Loucy (cell line): ENCODE results near the gene PSMB2.

Source experiments
- H2AFZ ChIP-seq: fragments of 200-600 bp; sonication (generic); 2 replicates; pipeline ENCODE4 v1.6.0; 2016; ENCODE audit warnings: antibody characterized with exemption, mild to moderate bottlenecking, low read length, moderate library complexity
- H3F3A ChIP-seq: fragments of 200-600 bp; 2 replicates; pipeline ENCODE4 v1.6.0; 2016; ENCODE audit warnings: antibody characterized with exemption, low read depth, mild to moderate bottlenecking
- H3K27me3 ChIP-seq: fragments of 200-600 bp; sonication (generic); 2 replicates; pipeline ENCODE4 v1.6.1; 2014; ENCODE audit warnings: low read length, mild to moderate bottlenecking; ENCODE audit not compliant: insufficient read depth, poor library complexity, severe bottlenecking
- H3K36me3 ChIP-seq: fragments of 200-600 bp; sonication (generic); 2 replicates; pipeline ENCODE4 v1.6.1; 2016; ENCODE audit warnings: low read length; ENCODE audit not compliant: insufficient read depth
- H3K4me1 ChIP-seq: fragments of 200-600 bp; sonication (generic); 2 replicates; pipeline ENCODE4 v1.5.1; 2014; ENCODE audit warnings: low read length, mild to moderate bottlenecking; ENCODE audit not compliant: insufficient read depth, poor library complexity, severe bottlenecking
- H3K4me2 ChIP-seq: fragments of 200-600 bp; sonication (generic); 2 replicates; pipeline ENCODE4 v1.6.0; 2014; ENCODE audit warnings: antibody characterized with exemption, low read length, low read depth, mild to moderate bottlenecking; ENCODE audit not compliant: poor library complexity, severe bottlenecking
- H3K4me3 ChIP-seq: fragments of 200-600 bp; sonication (generic); 2 replicates; pipeline ENCODE4 v1.5.1; 2014; ENCODE audit warnings: low read length, mild to moderate bottlenecking, mixed read lengths; ENCODE audit not compliant: poor library complexity, severe bottlenecking
- H3K79me2 ChIP-seq: fragments of 200-600 bp; sonication (generic); 2 replicates; pipeline ENCODE4 v1.6.1; 2014; ENCODE audit warnings: low read length; ENCODE audit not compliant: insufficient read depth
- H3K9ac ChIP-seq: fragments of 200-600 bp; sonication (generic); 2 replicates; pipeline ENCODE4 v1.6.0; 2014; ENCODE audit warnings: mild to moderate bottlenecking, low read depth, low read length, moderate library complexity; ENCODE audit not compliant: poor library complexity, severe bottlenecking
- H3K9me2 ChIP-seq: fragments of 200-600 bp; sonication (generic); replicated peaks from 2 replicates; pipeline ENCODE4 v1.6.1; 2016; ENCODE audit warnings: low read depth, low read length, mixed read lengths
- H3K9me3 ChIP-seq: fragments of 200-600 bp; sonication (generic); 2 replicates; pipeline ENCODE4 v1.6.1; 2014; ENCODE audit warnings: mild to moderate bottlenecking, antibody characterized with exemption, low read length, low read depth; ENCODE audit not compliant: insufficient read depth
- H4K20me1 ChIP-seq: fragments of 200-600 bp; sonication (generic); 2 replicates; pipeline ENCODE4 v1.6.0; 2014; ENCODE audit warnings: antibody characterized with exemption, low read length, mild to moderate bottlenecking; ENCODE audit not compliant: insufficient read depth, poor library complexity, severe bottlenecking
- CTCF ChIP-seq: fragments of 200-600 bp; sonication (generic); conservative IDR thresholded peaks from 2 replicates; pipeline ENCODE4 v1.5.1; 2014; ENCODE audit warnings: mild to moderate bottlenecking, antibody characterized with exemption, low read length
- EZH2phosphoT487 ChIP-seq: fragments of 200-600 bp; IDR thresholded peaks from 2 replicates; pipeline ENCODE4 v1.6.1; 2018; ENCODE audit warnings: antibody characterized with exemption, mild to moderate bottlenecking, moderate library complexity, borderline replicate concordance

PSMB2 gene

GRCh38 chr1:35683012-35683411, 41.7 kb upstream of the PSMB2 start:
- no peaks in the 10 kb centered on the region for H3K36me3 ChIP-seq
- no peaks in the 10 kb centered on the region for H3K79me2 ChIP-seq
- no peak overlapping the region for H2AFZ ChIP-seq
- no peak overlapping the region for H3K4me3 ChIP-seq
- no peak overlapping the region for H3K9ac ChIP-seq
- no peaks in the 10 kb centered on the region for H3K4me1 ChIP-seq
- no peaks in the 10 kb centered on the region for H3K9me2 ChIP-seq
- no peaks in the 10 kb centered on the region for H3F3A ChIP-seq
- H3K9me3 ChIP-seq: no peaks in the 10 kb centered on the region
- H3K27me3 ChIP-seq: no peaks in the 10 kb centered on the region
- H4K20me1 ChIP-seq: no peaks in the 10 kb centered on the region
- H3K4me2 ChIP-seq: no peak overlapping the region
- no peak for TF ChIP-seq EZH2phosphoT487
- no peak for TF ChIP-seq CTCF

DNA sequence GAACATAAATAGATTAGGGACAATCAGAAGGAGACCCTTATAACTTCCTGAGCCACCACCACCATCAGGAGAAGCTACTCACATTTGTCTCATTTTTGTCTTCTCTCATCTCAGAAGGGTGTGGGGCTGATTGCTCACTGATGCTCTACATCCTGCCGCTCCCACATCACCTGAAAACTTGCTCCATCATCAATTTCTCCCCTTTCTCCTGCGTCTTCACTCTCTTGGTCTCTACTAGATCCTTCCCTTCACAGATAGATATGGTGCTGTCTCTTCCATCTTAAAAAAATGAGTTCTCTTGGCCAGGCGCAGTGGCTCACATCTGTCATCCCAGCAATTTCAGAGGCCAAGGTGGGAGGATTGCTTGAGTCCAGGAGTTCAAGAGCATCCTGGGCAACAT, 38.9 kb upstream of the PSMB2 start:
- no peaks in the 10 kb centered on the region for H3K79me2 ChIP-seq
- H2AFZ ChIP-seq: no peak overlapping the region
- H3K9me2 ChIP-seq: no peaks in the 10 kb centered on the region
- H3K9me3 ChIP-seq: no peaks in the 10 kb centered on the region
- TF ChIP-seq CTCF: no peak
- TF ChIP-seq EZH2phosphoT487: no peak
- H3K36me3 ChIP-seq: no peaks in the 10 kb centered on the region
- H3F3A ChIP-seq: no peaks in the 10 kb centered on the region
- no peak overlapping the region for H3K9ac ChIP-seq
- H3K4me3 ChIP-seq: no peak overlapping the region
- H3K27me3 ChIP-seq: no peaks in the 10 kb centered on the region
- no peaks in the 10 kb centered on the region for H4K20me1 ChIP-seq
- no peaks in the 10 kb centered on the region for H3K4me1 ChIP-seq
- H3K4me2 ChIP-seq: no peak overlapping the region

- Histone ChIP-seq H3K27me3 (no peaks in the 10 kb centered on the region), H3K9ac (no peak overlapping the region), H4K20me1 (no peaks in the 10 kb centered on the region), H3F3A (no peaks in the 10 kb centered on the region), H3K9me2 (no peaks in the 10 kb centered on the region), H3K9me3 (no peaks in the 10 kb centered on the region), H3K4me2 (no peak overlapping the region), H3K36me3 (no peaks in the 10 kb centered on the region), H3K4me1 (no peaks in the 10 kb centered on the region), H2AFZ (no peak overlapping the region), H3K79me2 (no peaks in the 10 kb centered on the region), H3K4me3 (no peak overlapping the region)
- TF ChIP-seq CTCF: no peak
- no peak for TF ChIP-seq EZH2phosphoT487
Measured at GRCh38 chr1:35675773-35676172, 34.4 kb upstream of the PSMB2 start.
